NCI-H748 treated with DMSO at 0.1 percent for 48 hours (cell line): ENCODE results near the gene GPR107.

Source experiments
- DNase-seq: peaks from one replicate; lab custom pipeline; 2025; lab: John Stamatoyannopoulos, UW

The GPR107 gene

DNA sequence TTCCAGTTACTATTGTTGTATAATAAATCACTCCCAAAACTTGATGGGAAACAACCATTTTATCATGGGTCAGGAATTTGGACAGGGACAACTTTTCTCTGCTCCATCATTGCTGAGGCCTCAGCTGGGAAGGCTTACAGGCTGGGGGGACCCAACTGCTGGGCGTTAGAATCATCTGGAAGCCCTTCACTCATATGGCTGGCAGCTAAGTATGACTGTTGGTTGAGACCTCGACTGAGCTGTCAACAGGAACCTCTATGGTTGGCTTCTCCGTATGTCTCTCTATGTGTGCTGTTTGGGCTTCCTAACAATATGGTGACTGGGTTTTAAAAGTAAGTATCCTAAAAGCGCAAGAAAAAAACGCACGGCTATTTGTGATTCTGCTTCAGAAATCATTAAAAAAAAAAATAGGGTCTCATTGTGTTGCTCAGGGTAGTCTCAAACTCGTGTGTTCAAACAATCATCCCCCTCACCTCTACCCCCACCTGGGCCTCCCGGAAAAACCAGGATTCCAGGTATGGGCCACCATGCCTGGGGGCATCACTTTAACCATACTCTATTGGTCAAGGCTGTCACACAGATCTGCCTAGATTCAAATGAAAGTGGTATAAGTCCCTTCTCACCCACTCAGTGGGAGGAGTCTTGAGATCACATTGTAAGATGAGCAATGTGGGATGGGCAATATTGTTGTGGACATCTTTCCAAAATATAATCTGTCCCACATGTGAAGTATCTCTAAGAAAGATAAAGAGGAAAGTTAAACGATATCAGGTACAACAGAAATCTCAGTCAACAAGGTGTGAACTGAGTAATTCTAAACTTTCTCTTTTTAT is 26.0 kb upstream of the GPR107 start:
- no peak for DNase-seq

- DNase-seq = no peak
These were observed 25.0 kb upstream of the GPR107 start for GRCh38 chr9:130028493-130029222.

- no peak for DNase-seq
These were observed 24.3 kb upstream of the GPR107 start for GRCh38 chr9:130029223-130029973.

GRCh38 chr9:130030651-130031127 is 23.0 kb upstream of the GPR107 start:
- DNase-seq = no peak

GRCh38 chr9:130034570-130034969 is 19.1 kb upstream of the GPR107 start:
- no peak for DNase-seq

- no peak for DNase-seq
These were observed 17.6 kb upstream of the GPR107 start for GRCh38 chr9:130036099-130036498.

GRCh38 chr9:130039528-130040147 is 14.1 kb upstream of the GPR107 start:
- no peak for DNase-seq

- DNase-seq = no peak
These were observed 12.6 kb upstream of the GPR107 start for GRCh38 chr9:130040984-130041647.

GRCh38 chr9:130041648-130042405 is 11.9 kb upstream of the GPR107 start:
- no peak for DNase-seq

DNA sequence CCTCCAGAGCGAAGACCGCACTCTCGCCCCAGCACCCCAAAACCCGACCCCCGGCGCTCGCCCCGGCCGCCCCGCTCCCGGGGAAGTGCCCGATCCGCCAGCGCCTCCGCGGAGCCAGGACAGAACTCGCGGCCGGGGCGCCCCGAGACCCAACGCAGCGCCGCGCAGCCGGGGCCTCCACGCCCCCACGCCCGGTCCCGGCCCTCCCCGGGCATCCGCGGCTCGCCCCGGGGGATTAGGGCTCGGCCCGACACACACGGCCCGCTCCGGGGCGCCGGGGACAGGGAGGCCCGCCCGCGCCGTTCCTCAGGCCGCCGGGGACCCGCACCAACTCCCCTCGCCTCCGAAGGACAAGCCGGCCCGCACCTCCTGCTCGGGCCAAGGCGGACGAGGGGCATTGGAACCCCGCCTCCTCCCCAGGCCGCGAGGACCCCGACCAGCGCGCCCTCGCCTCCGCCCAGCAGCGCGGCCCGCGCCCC is 11.3 kb upstream of the GPR107 start:
- no peak for DNase-seq

DNA sequence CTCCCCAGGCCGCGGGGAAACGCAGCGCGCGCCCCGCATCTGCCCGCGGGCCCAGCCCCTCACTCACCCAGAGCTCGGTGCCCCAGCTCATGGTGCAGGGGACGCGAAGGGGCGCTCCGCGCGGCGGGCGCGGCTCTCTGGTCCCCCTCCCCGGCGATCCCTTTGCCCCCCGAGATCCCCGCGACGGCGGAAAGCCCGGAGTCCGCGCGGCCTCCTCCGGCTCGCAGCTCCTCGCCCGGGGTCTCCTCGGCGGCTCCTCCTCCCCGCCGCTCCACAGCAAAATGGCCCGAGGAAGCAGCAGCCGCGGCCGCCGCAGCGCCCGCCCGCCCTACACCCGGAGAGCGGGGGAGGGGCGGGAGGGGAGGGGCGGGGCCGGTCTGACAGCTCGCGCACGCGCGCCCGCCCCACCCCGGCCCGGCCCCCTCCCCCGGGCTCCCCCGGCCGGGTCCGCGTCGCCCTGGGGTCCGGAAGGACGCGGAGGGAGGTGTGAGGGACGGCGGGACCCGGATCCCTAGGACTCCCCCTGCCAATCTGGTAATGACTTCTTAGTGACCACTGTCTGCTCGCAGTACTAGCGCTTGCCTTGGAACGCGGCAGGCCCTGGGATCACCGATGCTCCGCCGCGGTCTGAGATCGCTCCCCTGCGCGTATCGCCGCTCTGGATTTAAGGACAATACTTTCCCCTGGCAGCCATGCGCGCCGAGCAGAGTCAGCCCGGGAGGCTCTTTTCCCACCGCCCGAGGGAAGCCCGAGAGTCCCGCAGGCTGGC is 10.6 kb upstream of the GPR107 start, which contains the start of gene FNBP1:
TSS of gene FNBP1 (minus strand) at position 305 of the 769 bp plus-strand sequence. CDS start at position 91, 214 bp downstream.
- DNase-seq = peak; percentile 70

GRCh38 chr9:130043654-130044623 is 9.8 kb upstream of the GPR107 start:
- no peak for DNase-seq

DNA sequence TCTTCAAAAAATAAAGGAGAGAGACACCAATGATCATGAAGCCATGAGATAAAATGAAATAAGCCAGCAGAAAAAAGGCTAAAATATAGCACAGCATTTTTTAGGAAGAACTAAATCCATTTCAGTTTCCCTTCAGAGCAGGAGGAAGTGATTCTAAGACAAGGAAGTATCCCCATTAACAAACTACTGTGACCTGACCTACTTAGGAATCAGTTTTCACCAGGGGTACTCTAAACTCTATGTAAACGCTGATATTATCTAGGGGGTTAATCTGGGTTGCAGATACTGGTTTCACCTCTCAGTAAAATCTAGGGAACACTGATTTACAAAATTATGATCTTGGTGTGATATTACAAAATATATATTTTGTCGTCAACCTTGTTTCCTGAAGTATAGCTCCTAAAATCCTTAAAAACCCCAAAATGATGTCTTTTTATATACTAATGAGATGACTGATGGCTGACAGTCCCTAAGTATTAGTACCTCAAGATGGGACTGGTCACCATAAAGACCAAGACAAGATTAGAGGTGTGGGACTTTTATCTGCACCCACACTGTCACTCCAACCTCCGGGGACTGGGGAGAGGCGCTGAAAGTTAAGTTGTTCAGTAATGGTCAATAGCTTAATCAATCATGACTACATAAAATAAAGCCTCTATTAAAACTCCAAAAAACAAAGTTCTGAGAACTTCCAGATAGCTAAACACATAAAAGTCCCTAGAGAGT is 7.8 kb upstream of the GPR107 start:
- no peak for DNase-seq

DNA sequence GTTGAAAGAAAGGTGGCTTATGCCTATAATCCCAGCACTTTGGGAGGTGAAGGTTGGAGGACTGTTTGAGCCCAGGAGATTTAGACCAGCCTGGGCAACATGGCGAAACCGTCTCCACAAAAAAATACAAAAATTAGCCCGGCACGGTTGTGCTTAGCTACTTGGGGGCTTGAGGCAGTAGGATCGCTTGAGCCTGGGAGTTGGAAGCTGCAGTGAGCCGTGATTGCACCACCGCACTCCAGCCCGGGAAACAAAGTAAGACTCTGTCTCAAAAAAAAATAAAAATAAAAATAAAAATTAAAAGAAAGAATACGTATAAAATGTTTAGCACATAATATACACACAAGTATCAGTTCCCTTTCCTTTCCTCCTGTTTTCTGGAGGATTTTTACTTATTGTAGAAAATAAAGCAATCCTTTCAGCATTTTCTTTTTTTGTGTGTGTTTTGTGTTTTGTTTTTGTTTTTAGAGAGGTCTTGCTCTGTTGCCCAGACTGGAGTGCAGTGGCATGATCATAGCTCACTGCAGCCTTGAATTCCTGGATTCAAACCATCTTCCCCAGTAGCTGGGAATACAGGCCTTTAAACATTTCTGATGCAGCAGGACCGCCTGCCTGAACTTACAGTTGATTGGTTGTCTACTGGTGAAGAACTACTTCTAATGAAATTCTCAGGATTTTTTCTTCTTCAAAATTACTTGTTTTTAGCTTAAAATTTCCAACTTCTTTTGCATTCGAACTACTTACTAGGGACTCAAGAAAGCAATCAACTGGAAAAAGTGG is 4.1 kb upstream of the GPR107 start:
- DNase-seq = no peak

DNA sequence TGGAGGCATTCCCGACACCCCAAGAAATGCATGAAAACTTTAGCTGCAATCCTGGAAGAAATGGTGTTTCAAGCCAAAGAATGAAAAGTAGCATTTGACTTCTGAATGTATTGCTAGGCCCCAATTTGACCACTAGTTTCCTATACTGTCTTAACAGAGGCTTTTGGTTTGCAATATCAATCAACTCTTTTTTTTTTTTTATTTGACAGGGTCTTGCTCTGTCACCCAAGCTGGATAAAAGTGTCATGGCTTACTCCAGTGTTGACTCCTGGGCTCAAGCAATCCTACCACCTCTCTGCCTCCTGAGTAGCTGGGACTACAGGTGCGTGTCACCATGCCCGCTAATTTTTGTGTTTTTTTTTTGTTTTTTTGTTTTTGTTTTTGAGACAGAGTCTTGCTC is 3.2 kb upstream of the GPR107 start:
- DNase-seq = no peak

GRCh38 chr9:130051855-130052254 is 1.9 kb upstream of the GPR107 start:
- DNase-seq = no peak

GRCh38 chr9:130053109-130053503 is 600 bp upstream of the GPR107 start:
- no peak for DNase-seq
